Measurements from ENCODE around the gene SIGLEC1. TPM values are rescaled to one million over a fixed set of nuclear protein-coding genes. Genes with fewer than 3 reads are reported as not detected.

SIGLEC1 gene
- total RNA-seq, 2 donors from 2014 or later: not detected

DNA sequence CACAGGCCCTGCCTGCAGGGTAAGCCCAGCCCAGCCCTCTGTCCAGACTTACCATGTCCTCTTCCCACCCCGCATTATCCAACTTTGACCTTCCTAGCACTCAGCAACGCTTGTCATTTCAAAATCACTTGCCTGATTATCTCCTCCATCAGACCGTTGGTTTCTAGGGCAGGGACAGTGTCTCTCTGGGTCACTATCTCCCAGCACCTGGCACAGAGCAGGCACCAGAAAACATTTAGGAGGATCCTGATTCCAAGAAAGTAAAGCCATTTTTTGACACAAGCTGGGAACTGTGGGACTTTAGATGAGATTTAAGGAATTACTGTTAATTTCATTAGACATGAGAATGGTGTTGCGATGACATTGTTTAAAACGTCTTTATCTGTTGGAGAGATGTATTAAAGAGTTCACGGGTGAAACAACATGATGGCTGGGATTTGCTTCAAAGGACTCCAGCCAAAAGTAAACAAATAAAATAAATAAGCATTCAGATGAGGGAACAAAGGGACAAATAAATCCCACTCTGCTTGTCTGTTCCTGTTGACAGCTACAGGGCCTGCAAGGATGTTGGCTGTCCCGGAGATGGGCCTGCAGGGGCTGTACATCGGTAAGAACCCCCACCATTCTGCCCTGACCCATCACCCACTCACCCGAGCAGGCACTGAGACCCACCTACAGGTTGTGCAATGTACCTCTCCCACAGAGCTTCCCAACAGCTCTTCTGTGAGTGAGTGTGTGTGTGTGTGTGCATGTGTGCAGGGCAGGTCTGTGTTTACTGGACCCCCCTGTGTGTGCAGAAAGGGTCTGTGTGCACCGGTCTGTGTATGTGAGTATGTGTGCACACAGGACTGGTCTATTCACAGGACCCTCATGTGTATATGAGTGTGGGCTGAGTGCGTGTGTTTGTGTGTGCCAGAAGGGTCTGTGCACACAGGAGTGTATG is 26.0 kb upstream of the SIGLEC1 start:
- H3K36me3 Mint-ChIP-seq (ENCODE audit: low read depth): no peaks in the 10 kb centered on the region
- H3K27me3 Mint-ChIP-seq: peaks cover 4% of the 10 kb centered on the region
- no peak overlapping the region for H3K4me3 Mint-ChIP-seq
- H3K4me1 Mint-ChIP-seq: no peaks in the 10 kb centered on the region
- ATAC-seq (replicated peaks): no peak
- H3K27ac Mint-ChIP-seq: no peak overlapping the region
- H3K9me3 Mint-ChIP-seq: no peaks in the 10 kb centered on the region

DNA sequence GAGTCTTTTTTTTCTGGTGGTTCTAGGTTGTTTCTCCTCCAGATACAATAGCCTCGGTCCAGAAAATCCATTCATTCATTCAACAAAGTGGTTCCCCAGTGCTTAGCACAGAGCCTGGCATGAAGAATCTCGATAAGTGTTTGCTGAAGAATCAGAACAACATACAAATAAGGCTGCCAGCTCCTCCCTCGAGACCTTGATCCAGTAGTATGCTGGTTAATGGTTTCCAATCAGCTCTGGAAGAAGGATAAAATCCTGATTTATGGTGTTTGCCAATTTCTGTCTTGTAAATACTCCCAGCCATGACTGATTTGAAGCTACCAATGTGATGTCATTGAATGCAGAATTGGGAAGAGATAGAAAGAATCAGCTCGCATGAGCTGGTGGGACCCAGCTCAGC is 23.4 kb upstream of the SIGLEC1 start:
- H3K4me1 Mint-ChIP-seq: no peaks in the 10 kb centered on the region
- no peak overlapping the region for H3K4me3 Mint-ChIP-seq
- no peaks in the 10 kb centered on the region for H3K36me3 Mint-ChIP-seq (ENCODE audit: low read depth)
- peaks cover 13% of the 10 kb centered on the region for H3K27me3 Mint-ChIP-seq
- ATAC-seq (replicated peaks): no peak
- H3K9me3 Mint-ChIP-seq: no peaks in the 10 kb centered on the region
- H3K27ac Mint-ChIP-seq: no peak overlapping the region

DNA sequence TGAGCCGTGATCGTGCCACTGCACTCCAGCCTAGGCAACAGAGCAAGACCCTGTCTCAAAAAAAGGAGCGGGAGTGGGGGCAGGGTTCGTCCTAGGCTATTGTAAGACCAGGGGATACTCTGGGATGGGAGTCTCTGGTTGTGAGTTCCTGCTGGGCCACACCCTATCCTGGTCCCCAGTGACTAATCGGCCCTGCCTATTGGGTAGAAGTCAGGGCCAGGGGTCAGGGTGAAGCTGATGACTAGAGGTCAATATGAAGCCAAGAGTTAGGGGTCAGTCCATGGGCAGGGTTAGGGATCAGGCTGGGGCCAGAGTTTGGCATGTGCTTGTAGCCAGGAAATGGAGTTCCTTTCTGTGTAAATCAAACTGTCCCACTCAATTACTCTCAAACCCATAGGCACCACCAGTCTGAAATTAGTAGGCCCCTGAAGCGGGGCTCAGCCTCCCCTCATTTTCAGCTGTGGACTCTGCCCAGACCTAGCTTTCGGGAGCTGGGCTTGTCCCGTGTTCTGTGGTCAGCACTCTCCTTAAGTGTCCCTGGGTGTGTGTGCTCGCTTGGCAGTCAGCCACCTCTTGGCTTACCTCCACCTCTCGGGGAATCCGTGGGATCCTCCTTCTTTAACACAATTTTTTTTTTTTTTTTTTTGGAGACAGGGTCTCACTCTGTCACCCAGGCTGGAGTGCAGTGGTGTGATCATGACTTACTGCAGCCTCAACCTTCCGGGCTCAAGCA is 21.9 kb upstream of the SIGLEC1 start:
- ATAC-seq (replicated peaks): no peak
- Mint-ChIP-seq H3K27me3 (peaks cover 20% of the 10 kb centered on the region), H3K36me3 (ENCODE audit: low read depth) (no peaks in the 10 kb centered on the region), H3K4me1 (no peaks in the 10 kb centered on the region), H3K9me3 (no peaks in the 10 kb centered on the region), H3K4me3 (no peak overlapping the region), H3K27ac (no peak overlapping the region)

DNA sequence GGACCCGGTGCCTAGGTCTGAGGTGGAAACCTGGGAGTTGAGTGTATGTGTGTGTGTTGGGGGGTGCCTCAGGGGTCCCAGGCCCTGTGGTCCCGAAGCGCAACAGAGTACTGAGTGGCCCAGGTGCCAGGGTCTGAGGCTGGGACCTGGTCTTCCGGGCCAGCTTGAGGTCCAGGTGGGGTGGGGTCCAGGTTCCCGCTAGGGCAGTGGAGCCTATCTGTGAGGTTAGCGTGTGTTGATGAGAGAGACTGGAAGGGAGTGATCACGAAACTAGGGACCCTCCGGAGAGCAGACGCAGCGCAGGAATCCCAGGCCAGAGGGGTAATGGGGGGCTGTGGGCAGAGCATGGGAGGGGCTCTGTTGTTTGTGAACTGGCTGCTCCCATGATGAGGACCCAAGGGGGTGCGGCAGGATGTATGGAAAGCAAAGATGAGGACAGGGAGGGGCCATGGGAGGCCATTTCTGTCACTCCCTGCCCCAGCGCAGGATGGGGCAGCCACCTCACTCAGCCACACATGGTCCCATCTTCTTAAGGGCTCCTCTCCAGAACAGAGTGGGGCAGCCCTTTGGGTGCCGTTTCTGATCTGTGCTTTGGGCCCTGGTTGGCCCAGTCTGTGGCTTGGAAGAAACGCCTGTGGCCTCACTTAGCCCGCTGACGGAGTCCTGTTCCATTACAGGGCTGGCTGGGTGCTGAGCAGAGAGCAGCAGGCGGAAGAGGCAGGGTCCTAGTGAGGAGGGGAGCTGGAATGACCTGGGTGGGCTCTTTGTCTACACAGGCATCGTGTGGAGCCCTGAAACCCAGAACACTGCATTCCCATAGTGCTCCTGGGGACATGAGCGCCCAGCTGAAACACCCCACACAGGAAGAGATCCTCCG is 21.0 kb upstream of the SIGLEC1 start:
- H3K9me3 Mint-ChIP-seq: no peaks in the 10 kb centered on the region

DNA sequence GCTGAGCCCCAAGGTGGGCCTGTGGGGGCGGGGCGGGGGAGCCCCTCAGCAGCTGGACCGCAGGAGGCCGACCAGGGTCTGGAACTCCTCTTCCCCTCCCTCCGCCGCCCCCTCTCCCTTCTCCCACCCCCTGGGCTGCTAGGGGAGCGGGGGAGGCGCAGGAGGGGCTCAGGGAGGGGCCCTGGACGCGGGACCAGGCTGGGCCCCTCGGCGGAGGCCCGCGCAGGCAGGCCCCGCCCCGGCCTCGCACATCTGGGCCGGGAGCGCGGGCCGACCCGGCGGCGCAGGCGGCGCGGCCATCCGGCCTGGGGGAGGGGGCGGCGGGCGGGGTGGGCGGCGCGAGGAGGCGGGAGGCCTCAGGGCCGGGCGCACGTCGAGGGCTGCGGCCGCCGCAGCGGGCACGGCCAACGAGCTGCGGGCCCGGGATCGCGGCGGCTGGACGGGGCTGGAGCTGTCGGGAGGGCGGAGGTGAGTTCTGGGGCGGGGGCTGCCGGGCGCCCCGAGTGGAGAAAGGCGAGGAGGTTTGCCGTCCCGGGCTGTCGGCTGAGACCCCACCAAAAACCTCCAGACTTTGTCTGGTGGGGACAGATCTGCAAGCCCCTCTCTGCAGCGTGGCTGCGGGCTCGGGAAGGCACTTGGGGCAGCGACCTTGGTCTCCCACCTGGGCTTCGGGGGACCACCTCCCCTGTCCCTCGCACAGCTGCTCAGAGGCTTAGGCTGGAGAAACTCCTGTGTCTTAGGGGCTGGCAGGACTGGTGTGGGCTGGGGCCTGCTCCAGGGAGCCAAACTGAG is 20.1 kb upstream of the SIGLEC1 start, which contains the start of gene HSPA12B:
HSPA12B (plus strand) TSS at position 359 of the 792 bp plus-strand sequence. CDS start 5,990 bp downstream, outside the sequence.
- Mint-ChIP-seq H3K36me3 (ENCODE audit: low read depth) (no peaks in the 10 kb centered on the region), H3K4me3 (no peak within 1 kb of the TSS), H3K27me3 (peaks cover 31% of the 10 kb centered on the region), H3K4me1 (no peaks in the 10 kb centered on the region), H3K27ac (no peak within 1 kb of the TSS), H3K9me3 (no peaks in the 10 kb centered on the region)
- ATAC-seq (replicated peaks): no peak

More for the DNA sequence above, 21.0 kb upstream of the SIGLEC1 start:
- H3K4me1 Mint-ChIP-seq: no peaks in the 10 kb centered on the region
- no peak for ATAC-seq (replicated peaks)
- no peak overlapping the region for H3K27ac Mint-ChIP-seq
- no peak overlapping the region for H3K4me3 Mint-ChIP-seq
- peaks cover 22% of the 10 kb centered on the region for H3K27me3 Mint-ChIP-seq
- H3K36me3 Mint-ChIP-seq (ENCODE audit: low read depth): no peaks in the 10 kb centered on the region

DNA sequence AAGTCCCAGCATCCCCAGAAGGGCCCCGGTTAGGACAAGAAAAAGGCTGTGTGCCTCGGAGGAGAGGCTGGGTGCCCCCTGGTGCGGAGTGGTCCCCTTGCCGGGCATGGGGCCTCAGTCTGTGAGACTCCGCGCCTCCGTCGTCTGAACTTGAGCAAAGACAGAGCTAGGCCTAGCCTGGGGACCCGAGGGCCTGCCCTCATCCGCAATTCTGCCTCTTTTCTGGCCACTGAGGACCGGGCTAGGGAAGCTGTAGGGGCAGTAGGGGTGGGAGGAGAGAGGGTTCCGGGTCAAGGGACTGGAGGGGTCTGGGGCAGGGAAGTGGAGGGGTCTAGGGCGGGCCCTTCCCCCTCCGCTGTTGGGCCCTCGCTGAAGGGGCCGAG is 19.5 kb upstream of the SIGLEC1 start:
- Mint-ChIP-seq H3K27me3 (peaks cover 37% of the 10 kb centered on the region), H3K4me3 (no peak overlapping the region), H3K9me3 (no peaks in the 10 kb centered on the region), H3K4me1 (no peaks in the 10 kb centered on the region), H3K36me3 (ENCODE audit: low read depth) (no peaks in the 10 kb centered on the region), H3K27ac (no peak overlapping the region)
- ATAC-seq (replicated peaks): no peak

DNA sequence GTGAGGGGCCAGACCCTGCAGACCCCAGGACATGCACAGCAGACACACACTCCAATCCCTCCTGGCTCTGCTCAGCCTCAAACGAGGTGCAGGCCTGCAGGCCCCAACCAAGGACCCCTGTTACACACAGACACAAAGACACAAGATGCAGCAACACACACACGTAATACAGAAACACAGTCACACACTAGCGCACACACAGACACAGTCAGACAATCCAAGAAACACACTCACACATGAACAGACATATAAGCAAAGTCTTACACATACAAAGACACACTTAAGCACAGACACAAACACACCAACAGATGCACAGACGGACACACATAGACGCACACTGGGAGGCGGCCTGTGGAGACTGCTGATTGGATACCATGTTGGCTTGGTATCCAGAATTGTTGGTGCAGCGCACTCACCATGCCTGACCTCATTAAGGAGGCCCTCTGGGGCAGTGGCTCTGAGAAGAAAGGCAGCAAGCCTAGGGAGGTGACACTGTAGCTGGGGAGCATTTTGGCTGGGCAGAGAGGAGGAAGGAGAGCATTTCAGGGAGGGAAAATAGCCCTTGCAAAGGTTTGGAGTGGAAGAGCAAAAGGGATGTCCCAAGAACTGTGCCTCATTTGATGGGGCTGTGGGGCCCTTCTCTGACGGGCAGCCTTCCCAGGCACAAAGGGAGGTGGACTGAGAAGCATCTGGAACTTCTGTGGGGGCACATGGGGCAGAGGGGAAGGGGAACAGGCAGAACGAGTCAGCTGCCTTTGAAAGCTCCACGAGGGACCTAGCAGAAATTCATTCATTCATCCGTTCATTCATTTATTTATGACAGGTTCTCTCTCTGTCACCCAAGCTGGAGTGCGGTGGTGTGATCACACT is 18.6 kb upstream of the SIGLEC1 start:
- Mint-ChIP-seq H3K27ac (no peak overlapping the region), H3K9me3 (no peaks in the 10 kb centered on the region), H3K4me3 (no peak overlapping the region), H3K27me3 (peaks cover 39% of the 10 kb centered on the region), H3K36me3 (ENCODE audit: low read depth) (no peaks in the 10 kb centered on the region), H3K4me1 (no peaks in the 10 kb centered on the region)
- no peak for ATAC-seq (replicated peaks)

DNA sequence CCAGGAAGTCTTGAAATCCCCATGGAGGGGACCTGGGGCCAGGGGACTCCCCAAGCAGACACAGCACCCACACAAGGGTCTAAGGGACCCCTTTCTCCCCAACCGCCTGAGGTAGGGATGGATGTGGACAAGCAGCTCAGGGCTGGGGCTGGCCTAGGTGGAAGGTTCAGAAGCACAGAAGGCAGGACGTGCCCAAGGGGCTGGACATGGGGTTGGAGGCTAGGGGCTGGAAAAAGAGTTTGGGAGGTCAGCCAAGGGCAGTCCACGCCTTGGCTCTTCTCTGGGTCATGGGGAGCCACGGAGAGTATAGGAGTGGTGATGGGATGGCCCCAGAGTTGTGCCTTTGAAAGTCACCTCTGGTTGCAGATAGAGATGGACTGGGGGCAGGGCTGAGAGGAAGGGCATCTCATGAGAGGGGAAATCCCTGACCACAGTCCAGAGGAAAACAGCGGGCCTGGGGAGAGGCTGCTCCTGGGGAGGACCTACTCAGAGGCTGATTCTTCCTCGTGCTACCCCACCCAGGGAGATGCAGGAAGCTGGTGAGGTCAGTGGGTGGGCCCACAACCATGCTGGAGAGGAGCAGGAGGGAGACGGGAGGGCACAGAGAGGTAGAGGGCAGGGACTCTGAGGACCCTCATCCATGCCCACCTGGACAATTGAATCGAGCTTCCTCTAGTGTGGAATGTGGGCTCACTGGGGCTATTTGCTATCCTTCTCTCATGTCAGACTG is 17.6 kb upstream of the SIGLEC1 start:
- H3K9me3 Mint-ChIP-seq: no peaks in the 10 kb centered on the region
- no peak overlapping the region for H3K4me3 Mint-ChIP-seq
- H3K27ac Mint-ChIP-seq: no peak overlapping the region
- no peaks in the 10 kb centered on the region for H3K36me3 Mint-ChIP-seq (ENCODE audit: low read depth)
- peaks cover 42% of the 10 kb centered on the region for H3K27me3 Mint-ChIP-seq
- no peak for ATAC-seq (replicated peaks)
- H3K4me1 Mint-ChIP-seq: no peaks in the 10 kb centered on the region

DNA sequence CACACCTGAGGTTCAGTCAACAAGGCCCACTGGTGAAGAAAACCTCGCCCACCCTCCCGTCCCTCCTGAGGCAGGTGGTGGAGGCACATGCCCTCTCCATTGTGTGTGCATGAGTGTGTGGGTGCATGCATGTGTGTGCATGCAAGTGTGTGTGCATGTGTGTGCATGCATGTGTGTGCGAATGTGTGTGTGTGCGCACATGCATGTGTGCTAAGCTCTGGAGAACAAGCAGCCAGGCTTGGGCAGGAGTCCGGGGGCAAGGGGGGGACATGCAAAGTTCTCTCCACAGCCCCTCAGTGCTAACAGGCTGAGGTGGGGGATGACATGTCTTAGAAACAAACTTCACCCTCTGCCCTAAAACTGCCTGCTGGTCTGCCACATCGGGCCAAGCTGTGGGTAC is 17.0 kb upstream of the SIGLEC1 start:
- Mint-ChIP-seq H3K4me1 (no peaks in the 10 kb centered on the region), H3K27me3 (peaks cover 42% of the 10 kb centered on the region), H3K27ac (no peak overlapping the region), H3K9me3 (no peaks in the 10 kb centered on the region), H3K4me3 (no peak overlapping the region), H3K36me3 (ENCODE audit: low read depth) (no peaks in the 10 kb centered on the region)
- ATAC-seq (replicated peaks): no peak

DNA sequence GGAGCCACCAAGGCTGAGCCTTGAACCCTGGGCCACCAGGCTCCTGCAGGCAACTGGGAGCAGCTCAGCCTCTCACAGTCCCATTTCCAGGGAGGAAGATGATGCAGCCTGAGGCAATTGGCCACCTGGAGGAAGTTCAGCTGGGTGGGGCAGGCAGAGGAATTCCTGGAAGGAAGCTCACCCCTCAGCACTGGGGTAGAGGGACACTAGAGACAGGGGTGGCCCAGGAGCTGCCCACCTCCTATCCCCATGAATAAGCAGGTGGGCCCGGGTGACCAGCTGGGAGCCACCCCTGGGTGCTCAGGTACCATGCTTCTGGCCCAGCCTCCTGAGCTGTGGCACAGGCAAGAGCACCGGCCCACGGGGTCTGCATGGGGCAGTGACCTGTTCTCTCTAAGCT is 16.5 kb upstream of the SIGLEC1 start:
- ATAC-seq (replicated peaks): no peak
- no peaks in the 10 kb centered on the region for H3K4me1 Mint-ChIP-seq
- no peak overlapping the region for H3K4me3 Mint-ChIP-seq
- no peaks in the 10 kb centered on the region for H3K36me3 Mint-ChIP-seq (ENCODE audit: low read depth)
- H3K27ac Mint-ChIP-seq: no peak overlapping the region
- no peaks in the 10 kb centered on the region for H3K9me3 Mint-ChIP-seq
- peaks cover 42% of the 10 kb centered on the region for H3K27me3 Mint-ChIP-seq

DNA sequence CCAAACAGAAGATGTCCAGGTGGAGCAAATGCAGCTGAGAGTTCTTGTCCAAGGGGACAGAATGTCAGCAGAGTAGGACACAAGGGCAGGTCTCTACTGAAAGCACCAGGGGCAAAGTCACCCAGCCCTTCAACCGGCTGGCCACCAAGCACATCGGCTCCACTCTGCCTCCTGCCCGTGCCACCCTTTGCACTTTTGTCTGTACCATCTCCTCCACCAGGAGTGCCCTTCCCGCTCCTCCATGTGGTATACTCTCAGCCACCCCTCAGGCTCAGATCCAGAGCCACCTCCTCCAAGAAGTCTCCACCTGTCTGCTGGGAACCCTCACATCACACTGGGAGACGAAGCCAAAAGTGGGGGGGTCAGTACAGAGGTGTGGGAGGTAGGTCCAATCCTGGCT is 16.0 kb upstream of the SIGLEC1 start:
- no peak for ATAC-seq (replicated peaks)
- H3K27ac Mint-ChIP-seq: no peak overlapping the region
- peaks cover 39% of the 10 kb centered on the region for H3K27me3 Mint-ChIP-seq
- H3K9me3 Mint-ChIP-seq: no peaks in the 10 kb centered on the region
- H3K36me3 Mint-ChIP-seq (ENCODE audit: low read depth): no peaks in the 10 kb centered on the region
- no peaks in the 10 kb centered on the region for H3K4me1 Mint-ChIP-seq
- H3K4me3 Mint-ChIP-seq: no peak overlapping the region

DNA sequence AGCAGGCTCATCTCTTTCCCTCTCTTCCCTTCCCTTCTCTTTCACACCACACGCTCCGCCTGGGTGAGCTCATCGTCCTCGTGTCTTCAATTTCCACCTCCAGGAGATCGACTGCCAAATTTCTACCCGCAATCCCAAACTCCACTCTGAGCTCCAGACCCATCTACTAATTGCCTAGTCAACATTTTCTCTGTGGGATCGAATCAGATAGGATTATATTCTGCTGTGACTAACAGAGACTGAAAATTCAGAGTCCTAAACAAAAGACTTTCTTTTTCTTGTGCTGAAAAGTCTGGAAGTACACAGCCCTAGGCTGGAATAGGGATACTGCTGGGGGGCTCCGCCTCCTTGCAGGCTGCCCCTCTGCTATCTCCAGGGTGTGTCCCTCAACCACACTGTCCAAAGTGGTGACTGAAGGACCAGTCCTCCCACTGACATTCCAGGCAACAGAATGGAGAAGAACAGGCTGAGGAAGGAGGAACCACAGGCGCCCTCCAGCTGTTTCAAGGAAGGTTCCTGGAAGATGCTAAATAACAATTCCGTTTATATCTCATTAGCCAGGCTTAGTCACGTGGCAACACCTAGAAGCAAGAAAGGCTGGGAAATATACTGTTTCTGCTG is 15.1 kb upstream of the SIGLEC1 start:
- Mint-ChIP-seq H3K36me3 (ENCODE audit: low read depth) (no peaks in the 10 kb centered on the region), H3K27me3 (peaks cover 37% of the 10 kb centered on the region), H3K4me1 (no peaks in the 10 kb centered on the region), H3K4me3 (no peak overlapping the region), H3K27ac (no peak overlapping the region), H3K9me3 (no peaks in the 10 kb centered on the region)
- ATAC-seq (replicated peaks): no peak
